Ishikawa (cell line): ENCODE measurements around the gene CANT1.

Experiments used
- CEBPB ChIP-seq: IDR thresholded peaks from 2 replicates; pipeline ENCODE4 v1.6.1; 2012
- CREB1 ChIP-seq: IDR thresholded peaks from 2 replicates; pipeline ENCODE4 v1.6.1; 2012; ENCODE audit warnings: low read depth
- EGR1 ChIP-seq: IDR thresholded peaks from 2 replicates; pipeline ENCODE4 v1.6.1; 2012
- EP300 ChIP-seq: IDR thresholded peaks from 2 replicates; pipeline ENCODE4 v1.6.1; 2012; ENCODE audit warnings: borderline replicate concordance
- FOXM1 ChIP-seq: IDR thresholded peaks from 2 replicates; pipeline ENCODE4 v1.6.1; 2012; ENCODE audit warnings: low read depth, borderline replicate concordance
- NFIC ChIP-seq: IDR thresholded peaks from 2 replicates; pipeline ENCODE4 v1.6.1; 2012
- RAD21 ChIP-seq: IDR thresholded peaks from 2 replicates; pipeline ENCODE4 v1.6.1; 2012; ENCODE audit warnings: low read depth
- TAF1 ChIP-seq: IDR thresholded peaks from 2 replicates; pipeline ENCODE4 v1.6.1; 2012; ENCODE audit warnings: low read depth, mild to moderate bottlenecking
- TCF12 ChIP-seq: IDR thresholded peaks from 2 replicates; pipeline ENCODE4 v1.6.1; 2012; ENCODE audit warnings: low read depth
- TEAD4 ChIP-seq: IDR thresholded peaks from 2 replicates; pipeline ENCODE4 v1.6.1; 2012
- YY1 ChIP-seq: IDR thresholded peaks from 2 replicates; pipeline ENCODE4 v1.6.1; 2012; ENCODE audit warnings: low read depth
- ZBTB7A ChIP-seq: IDR thresholded peaks from 2 replicates; pipeline ENCODE4 v1.6.1; 2012; ENCODE audit warnings: low read depth
- TF ChIP-seq, protein P1 (sequence below): IDR thresholded peaks from 2 replicates; pipeline ENCODE4 v1.6.1; 2012
- TF ChIP-seq, protein P2 (sequence below): IDR thresholded peaks from 2 replicates; pipeline ENCODE4 v1.6.1; 2012
- TF ChIP-seq, protein P3 (sequence below): IDR thresholded peaks from 2 replicates; pipeline ENCODE4 v1.6.1; 2012; ENCODE audit warnings: low read depth, mild to moderate bottlenecking

Gene CANT1

DNA sequence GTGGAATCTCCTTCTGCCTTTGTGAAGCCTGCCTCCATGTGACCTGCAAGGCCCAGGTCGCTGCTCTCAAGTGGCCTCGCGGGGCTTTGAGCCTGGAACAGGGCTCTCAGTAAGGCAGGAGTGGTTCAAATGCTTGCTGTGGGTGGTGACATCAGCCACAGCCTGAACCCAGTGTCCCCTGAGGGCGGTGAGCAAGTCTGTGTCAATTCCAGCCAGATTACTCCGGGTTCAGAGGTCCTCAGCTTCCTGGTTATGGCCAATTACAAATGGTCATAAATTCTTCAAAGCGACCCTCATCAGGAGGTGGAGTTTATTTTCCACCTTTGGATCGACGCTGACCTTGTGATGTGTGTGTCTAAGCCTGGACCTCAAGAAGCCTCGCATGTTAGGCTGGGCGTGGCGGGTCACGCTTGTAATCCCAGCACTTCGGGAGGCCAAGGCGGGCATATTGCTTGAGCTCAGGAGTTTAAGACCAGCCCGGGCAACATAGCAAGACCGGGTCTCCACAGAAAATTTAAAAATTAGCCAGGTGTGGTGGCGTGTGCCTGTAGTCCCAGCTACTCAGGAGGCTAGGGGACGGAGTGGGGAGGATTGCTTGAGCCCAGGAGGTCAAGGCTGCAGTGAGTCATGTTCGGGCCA lies 47.1 kb downstream of the CANT1 start:
- TF ChIP-seq EP300 (no peak), FOXM1 (no peak), TAF1 (no peak), CEBPB (no peak)

DNA sequence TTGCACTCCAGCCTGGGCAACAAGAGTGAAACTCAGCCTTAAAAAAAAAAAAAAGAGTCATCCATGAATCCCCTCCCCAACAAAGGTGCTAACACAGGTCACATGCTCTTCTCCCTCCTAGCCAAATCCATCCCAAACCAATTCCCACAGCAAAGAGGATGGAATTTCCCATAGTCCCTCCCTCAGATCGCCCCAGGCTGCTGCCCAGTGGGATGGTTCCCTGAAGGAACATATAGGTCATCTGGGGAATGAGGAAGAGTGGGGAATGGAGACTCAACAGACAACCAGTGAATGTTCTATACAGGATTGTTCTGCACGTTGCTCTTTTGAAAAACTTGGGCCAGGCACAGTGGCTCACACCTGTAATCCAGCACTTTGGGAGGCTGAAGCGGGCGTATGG lies 48.0 kb downstream of the CANT1 start:
- TF ChIP-seq FOXM1: no peak
- TF ChIP-seq TEAD4: no peak
- TF ChIP-seq NFIC: no peak
- TF ChIP-seq, protein P1, sequence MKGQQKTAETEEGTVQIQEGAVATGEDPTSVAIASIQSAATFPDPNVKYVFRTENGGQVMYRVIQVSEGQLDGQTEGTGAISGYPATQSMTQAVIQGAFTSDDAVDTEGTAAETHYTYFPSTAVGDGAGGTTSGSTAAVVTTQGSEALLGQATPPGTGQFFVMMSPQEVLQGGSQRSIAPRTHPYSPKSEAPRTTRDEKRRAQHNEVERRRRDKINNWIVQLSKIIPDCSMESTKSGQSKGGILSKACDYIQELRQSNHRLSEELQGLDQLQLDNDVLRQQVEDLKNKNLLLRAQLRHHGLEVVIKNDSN: no peak
- no peak for TF ChIP-seq CREB1
- TF ChIP-seq TCF12: no peak
- no peak for TF ChIP-seq ZBTB7A
- TF ChIP-seq, protein P2, sequence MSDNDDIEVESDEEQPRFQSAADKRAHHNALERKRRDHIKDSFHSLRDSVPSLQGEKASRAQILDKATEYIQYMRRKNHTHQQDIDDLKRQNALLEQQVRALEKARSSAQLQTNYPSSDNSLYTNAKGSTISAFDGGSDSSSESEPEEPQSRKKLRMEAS: no peak
- TF ChIP-seq CEBPB: no peak
- no peak for TF ChIP-seq YY1
- no peak for TF ChIP-seq EGR1
- no peak for TF ChIP-seq RAD21
- TF ChIP-seq TAF1: no peak
- TF ChIP-seq, protein P3, sequence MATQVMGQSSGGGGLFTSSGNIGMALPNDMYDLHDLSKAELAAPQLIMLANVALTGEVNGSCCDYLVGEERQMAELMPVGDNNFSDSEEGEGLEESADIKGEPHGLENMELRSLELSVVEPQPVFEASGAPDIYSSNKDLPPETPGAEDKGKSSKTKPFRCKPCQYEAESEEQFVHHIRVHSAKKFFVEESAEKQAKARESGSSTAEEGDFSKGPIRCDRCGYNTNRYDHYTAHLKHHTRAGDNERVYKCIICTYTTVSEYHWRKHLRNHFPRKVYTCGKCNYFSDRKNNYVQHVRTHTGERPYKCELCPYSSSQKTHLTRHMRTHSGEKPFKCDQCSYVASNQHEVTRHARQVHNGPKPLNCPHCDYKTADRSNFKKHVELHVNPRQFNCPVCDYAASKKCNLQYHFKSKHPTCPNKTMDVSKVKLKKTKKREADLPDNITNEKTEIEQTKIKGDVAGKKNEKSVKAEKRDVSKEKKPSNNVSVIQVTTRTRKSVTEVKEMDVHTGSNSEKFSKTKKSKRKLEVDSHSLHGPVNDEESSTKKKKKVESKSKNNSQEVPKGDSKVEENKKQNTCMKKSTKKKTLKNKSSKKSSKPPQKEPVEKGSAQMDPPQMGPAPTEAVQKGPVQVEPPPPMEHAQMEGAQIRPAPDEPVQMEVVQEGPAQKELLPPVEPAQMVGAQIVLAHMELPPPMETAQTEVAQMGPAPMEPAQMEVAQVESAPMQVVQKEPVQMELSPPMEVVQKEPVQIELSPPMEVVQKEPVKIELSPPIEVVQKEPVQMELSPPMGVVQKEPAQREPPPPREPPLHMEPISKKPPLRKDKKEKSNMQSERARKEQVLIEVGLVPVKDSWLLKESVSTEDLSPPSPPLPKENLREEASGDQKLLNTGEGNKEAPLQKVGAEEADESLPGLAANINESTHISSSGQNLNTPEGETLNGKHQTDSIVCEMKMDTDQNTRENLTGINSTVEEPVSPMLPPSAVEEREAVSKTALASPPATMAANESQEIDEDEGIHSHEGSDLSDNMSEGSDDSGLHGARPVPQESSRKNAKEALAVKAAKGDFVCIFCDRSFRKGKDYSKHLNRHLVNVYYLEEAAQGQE: no peak
- no peak for TF ChIP-seq EP300

DNA sequence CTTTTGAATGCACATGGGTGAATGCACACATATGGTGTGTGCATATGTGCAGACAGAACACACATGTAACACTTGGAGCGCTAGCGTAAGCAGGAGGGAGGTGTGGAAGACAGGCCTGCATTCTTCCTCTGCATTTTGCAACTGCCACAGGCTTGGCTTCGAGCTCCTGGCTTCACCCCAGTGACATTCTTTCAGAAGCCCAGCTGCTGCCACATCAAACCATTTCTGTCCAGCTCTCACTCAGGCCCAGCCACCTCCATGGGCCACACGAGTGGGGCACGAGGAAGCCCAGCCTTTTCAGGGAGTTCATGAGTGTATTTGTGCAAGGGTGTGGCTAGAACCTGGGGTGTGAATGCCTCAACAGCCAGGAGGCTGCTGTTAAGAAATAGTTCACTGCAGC lies 48.6 kb downstream of the CANT1 start:
- TF ChIP-seq RAD21: no peak
- TF ChIP-seq EGR1: no peak
- TF ChIP-seq, protein P2: no peak
- TF ChIP-seq CEBPB: no peak
- TF ChIP-seq, protein P3: no peak
- TF ChIP-seq EP300: no peak
- no peak for TF ChIP-seq TEAD4
- TF ChIP-seq TCF12: no peak
- TF ChIP-seq CREB1: no peak
- no peak for TF ChIP-seq YY1
- no peak for TF ChIP-seq FOXM1
- TF ChIP-seq ZBTB7A: no peak
- TF ChIP-seq, protein P1: no peak
- TF ChIP-seq NFIC: no peak

DNA sequence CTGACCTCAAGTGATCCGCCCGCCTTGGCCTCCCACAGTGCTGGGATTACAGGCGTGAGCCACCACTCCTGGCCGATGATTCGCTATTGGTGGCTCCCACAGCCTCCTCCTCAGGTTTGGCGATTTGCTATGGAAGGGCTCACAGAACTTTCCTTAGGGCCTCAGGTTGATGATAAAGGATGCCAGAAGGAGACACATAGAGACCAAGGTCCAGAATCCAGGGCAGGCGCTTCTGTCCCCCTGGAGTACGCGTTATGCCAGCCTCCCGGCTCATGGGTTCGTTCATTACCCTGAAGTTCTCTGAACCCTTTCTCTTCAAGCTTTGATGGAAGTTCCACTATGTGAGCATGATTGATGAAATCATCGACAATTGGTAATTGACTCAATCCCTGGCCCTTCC lies 49.8 kb downstream of the CANT1 start:
- TF ChIP-seq, protein P1: no peak
- TF ChIP-seq TAF1 (no peak), CEBPB (no peak), RAD21 (no peak), EP300 (no peak), FOXM1 (no peak), TEAD4 (no peak), ZBTB7A (no peak), EGR1 (no peak)

DNA sequence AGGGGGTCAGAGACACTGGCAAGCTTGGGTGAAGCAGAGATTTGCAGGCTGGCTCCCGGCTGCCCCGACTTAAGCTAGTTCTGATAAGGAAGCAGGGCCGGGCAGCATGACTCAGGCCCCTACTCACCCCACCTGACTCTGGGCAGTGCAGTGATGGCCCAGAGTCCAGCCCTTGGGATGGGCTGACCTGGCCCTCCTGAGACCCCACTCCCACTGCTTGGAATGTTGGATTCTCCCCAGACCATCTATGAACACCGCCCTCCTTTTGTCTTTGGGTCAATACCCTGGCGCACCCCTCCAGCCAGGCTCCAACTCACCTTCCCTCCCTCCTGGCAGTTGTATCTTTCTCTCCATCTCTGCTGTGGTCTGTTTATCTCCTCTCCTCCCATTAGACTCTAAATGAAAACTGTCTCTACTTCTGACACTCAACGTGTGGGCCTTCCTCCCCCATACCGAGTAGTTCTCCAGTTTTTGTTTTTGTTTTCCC lies 50.9 kb downstream of the CANT1 start:
- TF ChIP-seq EP300 (no peak), ZBTB7A (no peak), RAD21 (no peak), CEBPB (no peak), NFIC (no peak), TCF12 (no peak), EGR1 (no peak), FOXM1 (no peak), YY1 (no peak), CREB1 (no peak), TAF1 (no peak)
- TF ChIP-seq, protein P1: no peak
- TF ChIP-seq, protein P2: no peak
- TF ChIP-seq, protein P3: no peak
